ENCODE data around the gene KIAA1549.

GRCh38 chr7:138853448-138853847 is 127.7 kb downstream of the KIAA1549 start:
- TF ChIP-seq CTCF (conservative IDR thresholded peaks at IDR 0.05; ENCODE audit: low read depth, low read length) = no peak
- TF ChIP-seq FOS (IDR thresholded peaks at IDR 0.05; ENCODE audit: low read depth, low read length) = no peak
- TF ChIP-seq SMC3 (IDR thresholded peaks at IDR 0.05; ENCODE audit: low read depth, low read length) = no peak
- TF ChIP-seq POLR2A (IDR thresholded peaks at IDR 0.05; ENCODE audit: low read depth, low read length) = no peak
- TF ChIP-seq MXI1 (IDR thresholded peaks at IDR 0.05; ENCODE audit: borderline replicate concordance, low read depth, low read length) = no peak
- TF ChIP-seq RFX5 (IDR thresholded peaks at IDR 0.05; ENCODE audit: low read depth, low read length) = no peak
- no peak for TF ChIP-seq ELK1 (IDR thresholded peaks at IDR 0.05; ENCODE audit: borderline replicate concordance, low read depth, low read length)
